Activated B cell treated with CpG ODN at 0.5 μM for 24 hours (primary cell): ENCODE results near the gene PTCSC3. TPM values are rescaled to one million over a fixed set of nuclear protein-coding genes. Genes with fewer than 3 reads are reported as not detected.
"Not testable (repeated sequence)": the region's sequence is repeated elsewhere in the genome, so short reads cannot be mapped to it uniquely, and the experiment has no call there.

Source experiments
- ATAC-seq: fragments of 200-7000 bp; cut with Tn5 transposase; one replicate; pipeline ENCODE4 v1.10.0; 2021; ENCODE audit warnings: low read depth, mild to moderate bottlenecking, moderate library complexity
- CTCF ChIA-PET: fragments of 350-600 bp; sonication (Branson Sonifier 250); formaldehyde crosslinking; loops from one replicate; lab custom pipeline; 2021; ENCODE audit warnings: antibody characterized with exemption; lab: Charles Lee
- POLR2A ChIA-PET: fragments of 350-600 bp; sonication (Branson Sonifier 250); formaldehyde crosslinking; loops from one replicate; lab custom pipeline; 2021; ENCODE audit warnings: antibody characterized with exemption; lab: Charles Lee
- DNase-seq: peaks from one replicate; pipeline ENCODE4 v3.0.0; 2022
- H3K27ac Mint-ChIP-seq: one replicate; pipeline ENCODE4 v1.8.0; 2020; ENCODE audit warnings: mixed read lengths
- H3K27me3 Mint-ChIP-seq: one replicate; pipeline ENCODE4 v1.8.0; 2021; ENCODE audit warnings: mixed read lengths
- H3K36me3 Mint-ChIP-seq: one replicate; pipeline ENCODE4 v1.8.0; 2021; ENCODE audit warnings: low read depth, mixed read lengths
- H3K4me1 Mint-ChIP-seq: one replicate; pipeline ENCODE4 v1.8.0; 2021; ENCODE audit warnings: mixed read lengths
- H3K4me3 Mint-ChIP-seq: one replicate; pipeline ENCODE4 v1.8.0; 2020; ENCODE audit warnings: mild to moderate bottlenecking, mixed read lengths
- H3K9me3 Mint-ChIP-seq: one replicate; pipeline ENCODE4 v1.8.0; 2020; ENCODE audit warnings: mixed read lengths
- intact Hi-C: fragments of 100-400 bp; cut with micrococcal nuclease; formaldehyde crosslinking; loops from one replicate; pipeline ENCODE4 v1.15.1; 2024
- total RNA-seq: library from RNA; stranded (reverse); gene quantifications from 2 replicates; pipeline ENCODE4 v1.2.3, GENCODE V29; 2022
- TF ChIP-seq, protein P1 (sequence below): fragments of 200-600 bp; IDR thresholded peaks from one replicate; pipeline ENCODE4 v1.8.0; 2022; ENCODE audit warnings: antibody characterized with exemption, mild to moderate bottlenecking

Gene PTCSC3
- total RNA-seq, 1 donor from 2014 or later = not detected

DNA sequence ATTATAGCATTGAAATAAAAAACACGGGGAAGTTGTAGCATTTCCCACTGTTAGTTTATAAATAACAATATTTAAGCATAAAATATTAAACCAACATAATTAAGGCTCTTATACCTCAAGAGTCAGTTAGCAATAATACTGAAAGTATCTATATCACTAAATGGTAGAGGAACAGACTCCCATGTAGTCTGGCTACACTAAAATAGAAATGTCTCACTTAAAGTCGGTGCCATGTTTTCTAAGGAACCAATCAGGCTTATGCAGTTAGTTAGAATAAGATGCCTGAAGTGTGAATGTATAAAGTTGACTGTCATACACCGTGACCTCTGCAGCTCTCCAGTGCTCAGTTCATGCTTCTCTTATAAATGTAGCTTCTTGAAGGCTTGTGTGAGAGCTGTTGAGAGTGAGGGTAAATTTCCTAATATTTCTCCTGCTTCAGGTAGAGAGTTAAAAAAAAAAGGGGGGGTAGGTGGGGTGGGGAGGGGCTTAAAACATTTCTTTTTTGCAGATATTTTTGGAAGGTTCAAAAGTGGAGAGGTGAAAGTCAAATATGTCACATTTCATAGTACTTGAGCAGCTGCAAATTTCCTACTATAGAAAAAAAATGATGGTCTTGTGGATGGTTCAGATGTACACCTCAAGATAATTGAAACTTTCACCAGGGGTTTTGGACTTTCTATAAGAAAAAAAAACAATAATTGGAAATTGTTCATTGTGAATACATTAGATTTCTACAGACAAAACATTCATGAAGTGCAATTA is 64.5 kb downstream of the PTCSC3 start:
- no peak overlapping the region for H3K27ac Mint-ChIP-seq
- no peaks in the 10 kb centered on the region for H3K27me3 Mint-ChIP-seq
- ATAC-seq (no peak), DNase-seq (no peak)
- no peaks in the 10 kb centered on the region for H3K4me1 Mint-ChIP-seq
- intact Hi-C loops = no loop called here
- H3K9me3 Mint-ChIP-seq = no peaks in the 10 kb centered on the region
- TF ChIP-seq, protein P1, sequence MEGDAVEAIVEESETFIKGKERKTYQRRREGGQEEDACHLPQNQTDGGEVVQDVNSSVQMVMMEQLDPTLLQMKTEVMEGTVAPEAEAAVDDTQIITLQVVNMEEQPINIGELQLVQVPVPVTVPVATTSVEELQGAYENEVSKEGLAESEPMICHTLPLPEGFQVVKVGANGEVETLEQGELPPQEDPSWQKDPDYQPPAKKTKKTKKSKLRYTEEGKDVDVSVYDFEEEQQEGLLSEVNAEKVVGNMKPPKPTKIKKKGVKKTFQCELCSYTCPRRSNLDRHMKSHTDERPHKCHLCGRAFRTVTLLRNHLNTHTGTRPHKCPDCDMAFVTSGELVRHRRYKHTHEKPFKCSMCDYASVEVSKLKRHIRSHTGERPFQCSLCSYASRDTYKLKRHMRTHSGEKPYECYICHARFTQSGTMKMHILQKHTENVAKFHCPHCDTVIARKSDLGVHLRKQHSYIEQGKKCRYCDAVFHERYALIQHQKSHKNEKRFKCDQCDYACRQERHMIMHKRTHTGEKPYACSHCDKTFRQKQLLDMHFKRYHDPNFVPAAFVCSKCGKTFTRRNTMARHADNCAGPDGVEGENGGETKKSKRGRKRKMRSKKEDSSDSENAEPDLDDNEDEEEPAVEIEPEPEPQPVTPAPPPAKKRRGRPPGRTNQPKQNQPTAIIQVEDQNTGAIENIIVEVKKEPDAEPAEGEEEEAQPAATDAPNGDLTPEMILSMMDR = no peak
- no peak overlapping the region for H3K4me3 Mint-ChIP-seq
- ChIA-PET POLR2A (no interaction called here), CTCF (no interaction called here)
- H3K36me3 Mint-ChIP-seq = no peaks in the 10 kb centered on the region

DNA sequence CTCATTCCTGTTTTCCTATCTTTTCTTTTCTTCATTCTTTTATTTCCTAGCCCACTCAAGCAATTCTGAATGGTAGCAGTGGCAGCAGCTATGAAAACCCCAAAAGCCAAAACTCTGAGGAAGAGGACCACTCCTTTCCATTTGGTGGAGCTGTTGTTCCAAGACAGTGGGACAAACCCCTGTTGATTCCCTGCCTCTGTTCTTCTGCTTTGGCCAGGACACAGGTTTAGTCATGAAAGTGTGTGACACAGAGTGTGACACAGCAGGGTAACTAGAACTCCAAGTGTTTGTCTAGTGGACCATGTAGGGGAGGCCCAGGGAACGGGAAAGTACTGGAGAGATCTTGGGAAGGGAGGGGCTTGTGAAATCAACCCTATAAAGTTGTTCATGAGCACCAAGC is 71.1 kb downstream of the PTCSC3 start:
- ChIA-PET CTCF (no interaction called here), POLR2A (no interaction called here)
- Mint-ChIP-seq H3K36me3 (no peaks in the 10 kb centered on the region), H3K4me1 (no peaks in the 10 kb centered on the region), H3K27me3 (peaks cover 3% of the 10 kb centered on the region), H3K4me3 (no peak overlapping the region), H3K27ac (no peak overlapping the region), H3K9me3 (no peaks in the 10 kb centered on the region)
- intact Hi-C loops = no loop called here
- ATAC-seq (no peak), DNase-seq (no peak)
- TF ChIP-seq, protein P1 = no peak

DNA sequence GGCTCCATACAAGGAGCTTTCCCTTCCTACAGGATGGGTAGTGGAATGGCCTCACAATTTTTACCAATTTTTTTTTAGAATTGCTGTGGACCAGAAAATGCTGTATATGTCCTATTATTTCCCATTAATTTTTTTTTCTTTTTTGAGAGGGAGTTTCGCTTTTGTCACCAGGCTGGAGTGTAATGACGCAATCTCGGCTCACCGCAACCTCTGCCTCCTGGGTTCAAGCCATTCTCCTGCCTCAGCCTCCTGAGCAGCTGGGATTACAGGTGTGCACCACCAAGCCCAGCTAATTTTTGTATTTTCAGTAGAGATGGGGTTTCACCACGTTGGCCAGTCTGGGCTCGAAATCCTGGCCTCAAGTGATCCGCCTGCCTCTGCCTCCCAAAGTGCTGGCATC is 72.3 kb downstream of the PTCSC3 start:
- H3K36me3 Mint-ChIP-seq, H3K27ac Mint-ChIP-seq, ATAC-seq, POLR2A ChIA-PET, H3K4me3 Mint-ChIP-seq, DNase-seq, intact Hi-C loops, H3K4me1 Mint-ChIP-seq, CTCF ChIA-PET, H3K27me3 Mint-ChIP-seq, H3K9me3 Mint-ChIP-seq: not testable (repeated sequence)

DNA sequence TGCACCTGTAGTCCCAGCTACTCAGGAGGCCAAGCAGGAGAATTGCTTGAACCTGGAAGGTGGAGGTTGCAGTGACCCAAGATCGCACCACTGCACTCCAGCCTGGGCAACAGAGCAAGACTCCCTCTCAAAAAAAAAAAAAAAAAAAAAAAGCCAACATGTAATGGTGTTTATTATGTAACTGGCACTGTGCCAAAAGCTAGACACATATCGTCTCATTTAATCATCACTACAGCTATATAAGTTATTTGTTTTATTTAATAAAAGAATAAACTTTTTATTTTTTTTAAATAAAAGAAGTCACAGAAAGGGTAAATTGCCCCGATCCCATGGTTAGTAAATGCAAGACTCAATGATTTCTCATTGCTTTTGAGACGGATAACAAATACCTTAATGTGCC is 76.9 kb downstream of the PTCSC3 start:
- peaks cover 5% of the 10 kb centered on the region for H3K27me3 Mint-ChIP-seq
- POLR2A ChIA-PET = no interaction called here
- H3K4me3 Mint-ChIP-seq = no peak overlapping the region
- intact Hi-C loops = no loop called here
- ATAC-seq = no peak
- H3K27ac Mint-ChIP-seq = no peak overlapping the region
- H3K9me3 Mint-ChIP-seq = no peaks in the 10 kb centered on the region
- CTCF ChIA-PET = no interaction called here
- no peaks in the 10 kb centered on the region for H3K4me1 Mint-ChIP-seq
- no peak for DNase-seq
- no peaks in the 10 kb centered on the region for H3K36me3 Mint-ChIP-seq
- TF ChIP-seq, protein P1 = no peak

DNA sequence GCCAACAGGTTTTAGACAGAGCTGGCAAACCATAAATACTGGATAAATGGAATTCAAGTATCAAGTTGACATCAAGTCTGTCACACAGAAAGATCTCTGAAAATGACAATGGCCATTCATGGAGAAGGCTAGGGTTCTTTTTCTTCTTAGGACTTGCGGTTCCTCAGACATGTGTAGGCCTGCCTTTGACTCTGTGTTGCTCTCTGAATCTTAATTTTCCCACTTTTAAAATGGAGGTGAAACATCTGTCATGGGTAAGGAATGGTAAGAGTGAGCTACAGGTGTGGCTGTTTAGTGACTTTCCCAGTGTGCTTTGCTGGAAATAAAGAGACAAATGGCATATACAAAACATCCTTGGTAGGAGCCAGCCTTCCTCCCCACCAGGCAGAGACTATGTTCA is 79.2 kb downstream of the PTCSC3 start:
- Mint-ChIP-seq H3K4me3 (no peak overlapping the region), H3K27ac (no peak overlapping the region), H3K27me3 (peaks cover 6% of the 10 kb centered on the region), H3K9me3 (no peaks in the 10 kb centered on the region), H3K4me1 (no peaks in the 10 kb centered on the region), H3K36me3 (no peaks in the 10 kb centered on the region)
- TF ChIP-seq, protein P1 = no peak
- DNase-seq (no peak), ATAC-seq (no peak)
- ChIA-PET POLR2A (no interaction called here), CTCF (no interaction called here)
- intact Hi-C loops = no loop called here

DNA sequence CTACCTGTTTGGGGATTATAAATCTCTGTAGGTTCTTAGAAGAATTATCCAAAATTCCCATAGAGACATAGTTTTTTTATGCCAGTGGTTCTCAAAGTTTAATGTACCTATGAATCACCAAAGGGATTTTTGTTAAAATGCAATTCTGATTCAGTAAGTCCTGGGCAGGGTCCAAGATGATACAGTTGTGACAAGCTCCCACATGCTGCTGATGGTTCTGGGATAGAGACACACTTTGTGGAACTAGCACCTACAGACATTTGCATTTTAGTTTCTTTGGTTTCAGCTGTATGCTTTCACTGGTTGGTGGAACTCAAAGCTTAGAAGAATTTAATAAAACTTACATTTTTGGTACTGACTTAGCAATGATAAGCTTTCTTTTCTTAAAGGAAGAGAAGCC is 80.4 kb downstream of the PTCSC3 start:
- H3K27ac Mint-ChIP-seq = no peak overlapping the region
- CTCF ChIA-PET = no interaction called here

More for the DNA sequence above, 80.4 kb downstream of the PTCSC3 start:
- H3K4me1 Mint-ChIP-seq = no peaks in the 10 kb centered on the region
- TF ChIP-seq, protein P1 = no peak
- POLR2A ChIA-PET = no interaction called here
- H3K9me3 Mint-ChIP-seq = no peaks in the 10 kb centered on the region
- ATAC-seq (no peak), DNase-seq (no peak)
- H3K4me3 Mint-ChIP-seq = no peak overlapping the region
- intact Hi-C loops = no loop called here
- H3K27me3 Mint-ChIP-seq = peaks cover 6% of the 10 kb centered on the region
- no peaks in the 10 kb centered on the region for H3K36me3 Mint-ChIP-seq
